Keratinocyte (primary cell): ENCODE measurements around the gene L3MBTL4.

Experiments
- EZH2 ChIP-seq: IDR thresholded peaks from one replicate; pipeline ENCODE4 v1.6.1; 2012; ENCODE audit warnings: inconsistent platforms, mild to moderate bottlenecking, low read length, moderate library complexity
- TF ChIP-seq, protein P1 (sequence below), 3 experiments: IDR thresholded peaks in 1 of 3; conservative IDR thresholded peaks in 1 of 3; optimal IDR thresholded peaks in 1 of 3; 2 replicates in 2 of 3; 3 replicates in 1 of 3; pipeline versions ENCODE3 to v1.5.1; 2011; ENCODE audit warnings: low read length in 3 of 3, mild to moderate bottlenecking in 3 of 3, moderate library complexity in 2 of 3, control low read depth in 1 of 3, inconsistent platforms in 1 of 3; ENCODE audit not compliant: insufficient read depth in 2 of 3; ENCODE audit errors: extremely low read depth in 1 of 3

- TF ChIP-seq, protein P1, sequence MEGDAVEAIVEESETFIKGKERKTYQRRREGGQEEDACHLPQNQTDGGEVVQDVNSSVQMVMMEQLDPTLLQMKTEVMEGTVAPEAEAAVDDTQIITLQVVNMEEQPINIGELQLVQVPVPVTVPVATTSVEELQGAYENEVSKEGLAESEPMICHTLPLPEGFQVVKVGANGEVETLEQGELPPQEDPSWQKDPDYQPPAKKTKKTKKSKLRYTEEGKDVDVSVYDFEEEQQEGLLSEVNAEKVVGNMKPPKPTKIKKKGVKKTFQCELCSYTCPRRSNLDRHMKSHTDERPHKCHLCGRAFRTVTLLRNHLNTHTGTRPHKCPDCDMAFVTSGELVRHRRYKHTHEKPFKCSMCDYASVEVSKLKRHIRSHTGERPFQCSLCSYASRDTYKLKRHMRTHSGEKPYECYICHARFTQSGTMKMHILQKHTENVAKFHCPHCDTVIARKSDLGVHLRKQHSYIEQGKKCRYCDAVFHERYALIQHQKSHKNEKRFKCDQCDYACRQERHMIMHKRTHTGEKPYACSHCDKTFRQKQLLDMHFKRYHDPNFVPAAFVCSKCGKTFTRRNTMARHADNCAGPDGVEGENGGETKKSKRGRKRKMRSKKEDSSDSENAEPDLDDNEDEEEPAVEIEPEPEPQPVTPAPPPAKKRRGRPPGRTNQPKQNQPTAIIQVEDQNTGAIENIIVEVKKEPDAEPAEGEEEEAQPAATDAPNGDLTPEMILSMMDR (optimal IDR thresholded peaks at IDR 0.05 in 1 of 3, IDR thresholded peaks at IDR 0.05 in 1 of 3, conservative IDR thresholded peaks at IDR 0.05 in 1 of 3; ENCODE audit: extremely low read depth in 1 of 3, insufficient read depth in 2 of 3, low read length in 3 of 3) = no peak
- no peak for TF ChIP-seq EZH2
Measured at GRCh38 chr18:5983488-5983887, 431.2 kb downstream of the L3MBTL4 start.
